ENCODE measurements around the gene TMEM44.

- TF ChIP-seq CTCF (IDR thresholded peaks at IDR 0.05) (no peak), POLR2A (IDR thresholded peaks at IDR 0.05) (no peak)
These were observed 21.0 kb downstream of the TMEM44 start for GRCh38 chr3:194612221-194612620.
